Effector memory CD4-positive, alpha-beta T cell (primary cell): ENCODE results near the gene TOP2A.

Source experiments
- DNase-seq, 3 donors: peaks; one replicate each; pipeline ENCODE4 v3.0.0-alpha.2; 2020
- H3K27ac ChIP-seq: 2 replicates; pipeline ENCODE4 v1.7.0; 2013; ENCODE audit warnings: mild to moderate bottlenecking, low read length, moderate library complexity; ENCODE audit not compliant: insufficient read depth, poor library complexity, severe bottlenecking
- H3K27me3 ChIP-seq: replicated peaks from 2 replicates; pipeline ENCODE4 v1.7.0; 2013; ENCODE audit warnings: mild to moderate bottlenecking, low read length; ENCODE audit not compliant: insufficient read depth, control insufficient read depth, poor library complexity, severe bottlenecking
- H3K36me3 ChIP-seq: 2 replicates; pipeline ENCODE4 v1.7.0; 2013; ENCODE audit warnings: mild to moderate bottlenecking, low read length, moderate library complexity; ENCODE audit not compliant: control insufficient read depth, insufficient read depth
- H3K4me1 ChIP-seq: 2 replicates; pipeline ENCODE4 v1.7.0; 2013; ENCODE audit warnings: low read length, mild to moderate bottlenecking; ENCODE audit not compliant: control insufficient read depth, insufficient read depth, poor library complexity, severe bottlenecking
- H3K4me3 ChIP-seq: 2 replicates; pipeline ENCODE4 v1.7.0; 2013; ENCODE audit warnings: low read length, low read depth, mild to moderate bottlenecking; ENCODE audit not compliant: insufficient read depth, poor library complexity, severe bottlenecking
- H3K9me3 ChIP-seq: 2 replicates; pipeline ENCODE4 v1.7.0; 2013; ENCODE audit warnings: mild to moderate bottlenecking, low read length, moderate library complexity; ENCODE audit not compliant: control insufficient read depth

Gene TOP2A

GRCh38 chr17:40442392-40443195 lies 24.9 kb upstream of the TOP2A start:
- H3K36me3 ChIP-seq = no peaks in the 10 kb centered on the region
- DNase-seq = no peak
- peak overlapping the region; percentile 61 for H3K4me3 ChIP-seq
- no peaks in the 10 kb centered on the region for H3K9me3 ChIP-seq
- H3K27me3 ChIP-seq = no peaks in the 10 kb centered on the region
- peak overlapping the region; percentile 11 for H3K27ac ChIP-seq
- H3K4me1 ChIP-seq = peaks cover 14% of the 10 kb centered on the region

DNA sequence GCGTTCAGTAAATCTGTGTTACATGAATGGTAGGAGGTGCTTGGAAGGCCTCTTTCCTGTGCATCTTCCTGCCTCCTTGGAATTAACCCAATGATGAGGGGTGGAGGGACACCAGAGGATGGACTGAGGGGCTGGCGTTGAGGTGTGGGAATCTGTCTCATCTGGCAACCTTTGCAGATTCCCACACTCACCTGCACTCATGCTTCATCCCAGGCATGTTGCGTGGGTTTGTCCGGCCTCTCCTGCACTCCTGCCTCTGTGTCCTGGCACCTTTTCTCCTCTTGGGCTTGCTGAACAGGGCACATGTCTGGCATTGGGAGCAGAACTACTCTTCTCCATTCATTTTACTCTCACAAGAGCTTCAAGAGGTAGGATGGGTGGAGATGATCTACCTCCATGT lies 22.5 kb upstream of the TOP2A start:
- Histone ChIP-seq H3K4me1 (peaks cover 14% of the 10 kb centered on the region), H3K27me3 (no peaks in the 10 kb centered on the region), H3K4me3 (no peak overlapping the region), H3K9me3 (no peaks in the 10 kb centered on the region), H3K27ac (no peak overlapping the region), H3K36me3 (no peaks in the 10 kb centered on the region)
- DNase-seq = no peak

DNA sequence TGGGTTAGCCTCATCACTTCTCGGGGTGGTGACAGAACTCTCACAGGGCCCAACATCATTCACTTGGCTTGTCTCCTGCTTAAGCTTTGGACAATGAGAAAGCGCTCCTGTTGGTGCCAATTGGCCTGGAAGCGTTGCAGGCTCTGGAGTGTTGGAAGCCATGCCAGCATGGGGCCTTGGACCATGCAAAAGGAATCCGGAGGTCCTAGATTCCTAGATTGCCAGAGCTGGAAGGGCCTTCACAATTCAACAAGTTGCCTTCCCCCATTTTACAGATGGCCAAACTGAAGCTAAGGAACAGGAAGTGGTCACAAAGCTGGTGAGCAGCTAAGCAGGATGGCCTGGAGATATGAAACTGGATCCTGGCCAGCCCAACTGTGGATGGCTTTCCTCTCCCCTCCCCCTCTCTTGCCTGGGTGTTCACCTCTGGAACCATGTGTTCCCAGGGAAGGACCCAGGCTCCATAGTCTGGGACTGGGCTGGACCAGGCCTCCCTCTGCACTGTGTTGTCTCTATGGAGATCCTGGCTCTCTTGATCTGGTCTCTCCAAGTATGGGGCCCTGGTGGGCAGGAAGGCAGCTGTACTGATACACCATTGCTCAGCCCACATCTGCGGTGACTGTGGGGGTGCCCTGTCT lies 19.5 kb upstream of the TOP2A start:
- Histone ChIP-seq H3K4me1 (no peaks in the 10 kb centered on the region), H3K27ac (no peak overlapping the region), H3K9me3 (no peaks in the 10 kb centered on the region), H3K27me3 (no peaks in the 10 kb centered on the region), H3K4me3 (no peak overlapping the region), H3K36me3 (no peaks in the 10 kb centered on the region)
- DNase-seq = no peak

DNA sequence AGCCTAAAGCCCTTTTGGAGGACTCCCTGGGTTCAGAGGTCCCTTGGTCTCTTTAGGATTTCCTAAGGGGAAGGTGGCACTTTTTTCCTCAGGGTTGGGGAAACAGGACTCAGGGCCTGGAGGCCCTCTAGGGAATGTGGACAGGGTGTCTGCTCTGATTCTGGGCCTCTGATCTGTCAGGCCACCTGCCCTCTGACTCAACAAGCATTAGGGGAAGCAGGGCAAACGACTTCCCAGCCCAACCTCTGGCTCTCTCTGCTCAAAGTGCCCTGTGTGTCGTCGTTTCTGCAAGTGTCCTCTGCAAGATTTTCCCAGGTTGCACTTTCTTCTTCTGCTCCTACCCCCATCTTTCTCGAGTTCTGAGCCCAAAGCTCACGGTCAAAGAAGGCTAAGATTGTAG lies 18.9 kb upstream of the TOP2A start:
- Histone ChIP-seq H3K9me3 (no peaks in the 10 kb centered on the region), H3K4me1 (no peaks in the 10 kb centered on the region), H3K27me3 (no peaks in the 10 kb centered on the region), H3K4me3 (no peak overlapping the region), H3K27ac (no peak overlapping the region), H3K36me3 (no peaks in the 10 kb centered on the region)
- DNase-seq = no peak

- Histone ChIP-seq H3K4me1 (no peaks in the 10 kb centered on the region), H3K4me3 (no peak overlapping the region), H3K27ac (no peak overlapping the region), H3K36me3 (no peaks in the 10 kb centered on the region), H3K9me3 (no peaks in the 10 kb centered on the region), H3K27me3 (no peaks in the 10 kb centered on the region)
- no peak for DNase-seq
These were observed 16.1 kb upstream of the TOP2A start for GRCh38 chr17:40433551-40434415.

DNA sequence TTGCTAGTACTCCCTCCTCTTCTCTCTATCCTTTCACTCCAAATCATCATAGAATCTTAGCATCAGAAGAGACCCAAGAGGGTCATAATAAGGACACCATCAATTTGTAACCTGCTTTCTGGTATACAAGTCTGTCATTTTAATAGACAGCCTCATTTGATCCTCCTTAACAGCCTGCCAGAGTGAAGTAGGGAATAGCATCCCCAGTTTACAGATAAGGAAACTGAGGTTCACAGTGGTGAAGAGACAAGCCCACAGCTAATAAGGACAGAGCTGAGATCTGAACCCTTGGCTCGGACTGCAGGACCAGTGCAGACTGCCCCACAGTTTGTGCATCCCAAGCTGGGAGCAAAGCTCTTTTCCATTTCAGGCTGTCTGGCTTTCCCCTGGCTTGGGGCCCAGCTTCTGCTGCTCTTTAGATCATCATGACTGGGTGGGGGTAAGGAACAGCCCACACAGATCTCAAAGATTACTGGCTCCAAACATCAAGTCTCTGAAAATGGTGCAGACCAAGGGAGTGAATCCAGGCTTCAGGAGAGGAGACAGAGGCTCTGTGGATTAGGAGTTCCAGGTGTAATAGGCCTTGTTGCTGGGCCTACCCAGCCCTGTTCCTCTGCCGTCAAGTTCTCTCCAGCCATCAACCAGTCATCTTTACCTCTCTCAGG lies 15.3 kb upstream of the TOP2A start:
- Histone ChIP-seq H3K4me1 (no peaks in the 10 kb centered on the region), H3K4me3 (no peak overlapping the region), H3K36me3 (no peaks in the 10 kb centered on the region)

GRCh38 chr17:40431231-40431602 lies 13.5 kb upstream of the TOP2A start:
- no peaks in the 10 kb centered on the region for H3K27me3 ChIP-seq
- no peaks in the 10 kb centered on the region for H3K9me3 ChIP-seq
- H3K27ac ChIP-seq = no peak overlapping the region
- DNase-seq = no peak
- no peak overlapping the region for H3K4me3 ChIP-seq
- no peaks in the 10 kb centered on the region for H3K36me3 ChIP-seq
- H3K4me1 ChIP-seq = peaks cover 14% of the 10 kb centered on the region

More for the DNA sequence above, 15.3 kb upstream of the TOP2A start:
- no peaks in the 10 kb centered on the region for H3K27me3 ChIP-seq
- H3K27ac ChIP-seq = no peak overlapping the region
- DNase-seq = no peak
- no peaks in the 10 kb centered on the region for H3K9me3 ChIP-seq

DNA sequence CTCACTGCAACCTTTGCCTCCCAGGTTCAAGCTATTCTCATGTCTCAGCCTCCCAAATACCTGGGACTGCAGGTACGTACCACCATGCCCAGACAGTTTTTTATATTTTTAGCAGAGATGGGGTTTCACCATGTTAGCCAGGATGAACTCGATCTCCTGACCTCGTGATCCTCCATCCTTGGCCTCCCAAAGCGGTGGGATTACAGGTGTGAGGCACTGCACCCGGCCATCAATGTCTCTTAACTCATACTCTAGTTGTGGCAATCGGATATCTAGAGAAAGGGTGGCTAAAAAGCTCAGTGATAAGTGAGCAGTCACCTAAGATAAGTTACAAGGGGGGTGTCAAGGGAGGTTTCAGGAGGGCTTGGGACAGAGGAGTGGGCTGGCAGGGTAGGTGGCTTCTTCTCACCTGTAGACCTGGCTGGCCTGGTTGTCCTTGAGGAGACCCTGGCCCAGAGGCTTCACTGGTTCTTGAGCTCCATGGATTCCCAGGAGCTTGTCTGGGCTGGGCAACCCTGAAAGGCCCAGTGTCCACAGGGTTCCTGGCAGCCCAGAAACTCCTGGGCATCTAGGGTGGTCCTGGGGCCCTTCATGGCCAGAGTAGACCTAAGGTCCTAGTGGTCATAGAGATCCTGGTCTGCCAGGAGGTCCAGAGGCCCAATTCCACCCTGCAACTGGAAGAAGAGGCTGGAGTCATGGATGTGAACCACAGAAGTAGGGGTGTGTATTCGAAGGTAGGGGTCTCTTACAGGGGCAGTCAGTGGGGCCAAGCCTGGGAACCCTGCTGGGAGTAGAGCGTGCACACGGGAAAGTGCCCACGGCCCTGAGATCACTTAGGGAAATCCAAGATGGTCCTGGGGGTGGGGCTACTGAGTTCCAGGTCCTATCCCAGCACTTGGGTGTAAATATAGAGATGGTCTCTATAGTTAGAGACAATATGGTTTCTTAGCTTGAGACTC lies 12.9 kb upstream of the TOP2A start:
- no peak for DNase-seq

DNA sequence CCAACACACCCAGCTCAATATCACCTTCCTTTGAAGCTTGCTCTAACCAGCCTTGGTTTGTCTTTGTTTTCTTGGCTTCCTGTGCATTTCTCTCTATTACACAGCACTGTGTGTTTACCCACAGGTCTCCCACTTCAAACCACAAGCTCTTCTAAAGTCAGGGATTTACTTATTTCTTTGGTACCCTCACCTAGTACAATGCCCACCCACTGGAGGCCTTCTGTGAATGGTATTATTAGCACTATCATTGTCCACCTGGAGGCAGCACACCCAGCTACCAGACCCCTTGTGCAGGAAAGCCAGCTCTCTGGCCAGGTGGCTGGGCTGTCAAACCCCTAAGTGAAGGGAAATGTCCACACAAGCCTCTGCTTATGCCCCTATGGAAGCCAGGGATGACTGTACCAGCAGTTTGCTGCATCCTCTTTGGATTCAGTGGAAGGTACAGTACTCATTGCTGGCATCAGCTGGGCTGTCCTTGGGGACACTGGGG lies 9.4 kb upstream of the TOP2A start:
- no peaks in the 10 kb centered on the region for H3K9me3 ChIP-seq
- H3K27ac ChIP-seq = no peak overlapping the region
- peaks cover 22% of the 10 kb centered on the region for H3K4me1 ChIP-seq
- DNase-seq = no peak
- H3K4me3 ChIP-seq = no peak overlapping the region
- H3K27me3 ChIP-seq = no peaks in the 10 kb centered on the region
- no peaks in the 10 kb centered on the region for H3K36me3 ChIP-seq

More for the DNA sequence above, 12.9 kb upstream of the TOP2A start:
- Histone ChIP-seq H3K9me3 (no peaks in the 10 kb centered on the region), H3K4me3 (no peak overlapping the region), H3K27me3 (no peaks in the 10 kb centered on the region), H3K36me3 (no peaks in the 10 kb centered on the region), H3K4me1 (peaks cover 20% of the 10 kb centered on the region), H3K27ac (no peak overlapping the region)
